Stomach (tissue), 9 donors: ENCODE results near the gene ARL14EPL. TPM values are rescaled to one million over a fixed set of nuclear protein-coding genes. Genes with fewer than 3 reads are reported as not detected.
"Not testable (repeated sequence)": the region's sequence is repeated elsewhere in the genome, so short reads cannot be mapped to it uniquely, and the experiment has no call there.

Experiments used
- DNase-seq, 2 donors: peaks; one replicate each; pipeline versions ENCODE4 v3.0.0 to v3.0.0-alpha.2; 2013 to 2019
- H3K27ac ChIP-seq, 5 donors: fragments of 200-600 bp in 4 of 5; sonication (generic) in 4 of 5; one replicate each; pipeline ENCODE4 v1.5.1; 2013 to 2019; ENCODE audit warnings: mild to moderate bottlenecking in 1 of 5, moderate library complexity in 1 of 5
- H3K27me3 ChIP-seq, 3 donors: fragments of 200-600 bp; sonication (generic); one replicate each; pipeline ENCODE4 v1.5.1; 2017 to 2019; ENCODE audit warnings: mixed run types in 1 of 3
- H3K36me3 ChIP-seq, 4 donors: fragments of 200-600 bp; sonication (generic); 1 replicate in 3 of 4; 2 replicates in 1 of 4; pipeline ENCODE4 v1.5.1; 2016 to 2019
- H3K4me1 ChIP-seq, 4 donors: fragments of 200-600 bp; sonication (generic); one replicate each; pipeline ENCODE4 v1.5.1; 2016 to 2019
- H3K4me3 ChIP-seq, 4 donors: fragments of 200-600 bp; sonication (generic) in 3 of 4; one replicate each; pipeline ENCODE4 v1.5.1; 2016 to 2019; ENCODE audit warnings: mild to moderate bottlenecking in 1 of 4
- H3K9me3 ChIP-seq, 4 donors: fragments of 200-600 bp; sonication (generic); one replicate each; pipeline ENCODE4 v1.5.1; 2016 to 2019
- EP300 ChIP-seq: sonication (generic); formaldehyde crosslinking; IDR thresholded peaks from one replicate; pipeline ENCODE4 v1.6.1; 2017; ENCODE audit warnings: antibody characterized with exemption
- POLR2A ChIP-seq, 4 donors: fragments of 450-650 bp; IDR thresholded peaks; one replicate each; pipeline ENCODE4 v1.6.1; 2016; ENCODE audit warnings: antibody characterized with exemption in 4 of 4, control low read depth in 2 of 4, mild to moderate bottlenecking in 1 of 4, moderate library complexity in 1 of 4
- POLR2AphosphoS5 ChIP-seq, 3 donors: sonication (generic); formaldehyde crosslinking; IDR thresholded peaks; one replicate each; pipeline ENCODE4 v1.6.1; 2016; ENCODE audit warnings: antibody characterized with exemption in 3 of 3
- WGBS, 5 donors: extraction: QIAGEN DNeasy Blood & Tissue Kit in 3 of 5; methylation state at CpG; one replicate each; pipeline versions ENCODE4 v1.1.5 to v1.1.7; 2013 to 2018; 5-methylcytosine and 5-hydroxymethylcytosine counted together
- intact Hi-C: fragments of 100-400 bp; cut with DNase I; formaldehyde crosslinking; loops from one replicate; pipeline ENCODE4 v1.15.1; 2023; ENCODE audit warnings: low total_unique reads
- polyA plus RNA-seq, 3 donors: library from polyadenylated mRNA; stranded (reverse); fragments of 200-250 nt; gene quantifications; one replicate each; pipeline ENCODE4 v1.2.3, GENCODE V29; 2013
- total RNA-seq, 5 donors: library from RNA; depleted of rRNA; stranded (reverse); fragments of >200 nt; gene quantifications; one replicate each; pipeline versions ENCODE4 v1.1.0 to v1.2.3, GENCODE V29; 2014 to 2016
- TF ChIP-seq, protein P1 (sequence below), 7 experiments: fragments of 450-650 bp in 4 of 7; fragments of 200-600 bp in 3 of 7; sonication (generic) in 3 of 7; IDR thresholded peaks; one replicate each; pipeline ENCODE4 v1.5.1; 2016 to 2019; ENCODE audit warnings: antibody characterized with exemption in 7 of 7, control low read depth in 2 of 7, mild to moderate bottlenecking in 1 of 7
- donor health status: healthy with polysubstance abuse.
- donor health status: Bipolar disorder and iron deficiency.
- donor health status: healthy.

The ARL14EPL gene
- total and polyA plus RNA-seq, 8 donors, result not detected

DNA sequence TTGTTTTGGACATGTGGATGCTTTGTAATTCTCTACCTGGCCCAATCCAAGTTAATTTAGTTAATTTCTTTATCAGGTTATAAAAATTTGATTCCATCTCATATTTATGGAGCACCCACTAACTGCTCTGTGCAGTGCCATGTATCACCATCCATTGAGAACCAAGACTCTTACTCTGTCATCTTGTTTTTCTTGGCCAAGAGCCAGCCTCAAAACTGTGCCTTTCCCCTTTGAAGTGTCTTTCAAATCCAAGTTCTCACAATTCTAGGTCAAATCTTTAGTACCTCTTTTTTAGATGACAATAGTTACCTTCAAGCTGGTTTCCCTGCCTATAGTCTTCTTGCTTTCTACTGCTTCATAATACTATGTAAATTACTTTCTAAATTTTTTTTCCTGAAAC lies 55.8 kb downstream of the ARL14EPL start:
- no peak for TF ChIP-seq POLR2A (IDR thresholded peaks at IDR 0.05)
- H3K27ac ChIP-seq, result no peak overlapping the region
- no peak for DNase-seq
- intact Hi-C loops, result no loop called here
- peaks cover 8 to 39% (median 27%) of the 10 kb centered on the region in 4 donors for H3K36me3 ChIP-seq
- H3K27me3 ChIP-seq, result no peaks in the 10 kb centered on the region
- H3K4me3 ChIP-seq, result no peak overlapping the region
- no peaks in the 10 kb centered on the region for H3K9me3 ChIP-seq
- H3K4me1 ChIP-seq, result peaks cover 6 to 36% (median 23%) of the 10 kb centered on the region in 4 donors

- H3K36me3 ChIP-seq, result peaks cover 15 to 62% (median 50%) of the 10 kb centered on the region in 4 donors
Observed at GRCh38 chr5:116090302-116090701, 58.0 kb downstream of the ARL14EPL start.

GRCh38 chr5:116091416-116091815 lies 59.1 kb downstream of the ARL14EPL start:
- WGBS, 5 donors, result 0 to 84% (median 0%) methylated on average over 1 of the region's 1 CpG
- no peak overlapping the region for H3K4me3 ChIP-seq

More at GRCh38 chr5:116090302-116090701, 58.0 kb downstream of the ARL14EPL start:
- no peaks in the 10 kb centered on the region for H3K9me3 ChIP-seq
- TF ChIP-seq, protein P1, sequence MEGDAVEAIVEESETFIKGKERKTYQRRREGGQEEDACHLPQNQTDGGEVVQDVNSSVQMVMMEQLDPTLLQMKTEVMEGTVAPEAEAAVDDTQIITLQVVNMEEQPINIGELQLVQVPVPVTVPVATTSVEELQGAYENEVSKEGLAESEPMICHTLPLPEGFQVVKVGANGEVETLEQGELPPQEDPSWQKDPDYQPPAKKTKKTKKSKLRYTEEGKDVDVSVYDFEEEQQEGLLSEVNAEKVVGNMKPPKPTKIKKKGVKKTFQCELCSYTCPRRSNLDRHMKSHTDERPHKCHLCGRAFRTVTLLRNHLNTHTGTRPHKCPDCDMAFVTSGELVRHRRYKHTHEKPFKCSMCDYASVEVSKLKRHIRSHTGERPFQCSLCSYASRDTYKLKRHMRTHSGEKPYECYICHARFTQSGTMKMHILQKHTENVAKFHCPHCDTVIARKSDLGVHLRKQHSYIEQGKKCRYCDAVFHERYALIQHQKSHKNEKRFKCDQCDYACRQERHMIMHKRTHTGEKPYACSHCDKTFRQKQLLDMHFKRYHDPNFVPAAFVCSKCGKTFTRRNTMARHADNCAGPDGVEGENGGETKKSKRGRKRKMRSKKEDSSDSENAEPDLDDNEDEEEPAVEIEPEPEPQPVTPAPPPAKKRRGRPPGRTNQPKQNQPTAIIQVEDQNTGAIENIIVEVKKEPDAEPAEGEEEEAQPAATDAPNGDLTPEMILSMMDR (IDR thresholded peaks at IDR 0.05), result no peak
- no peak overlapping the region for H3K4me3 ChIP-seq
- peaks cover 6 to 23% (median 15%) of the 10 kb centered on the region in 4 donors for H3K4me1 ChIP-seq
- 88 to 96% (median 93%) methylated on average over 3 of the region's 3 CpGs for WGBS, 5 donors
- H3K27me3 ChIP-seq, result no peaks in the 10 kb centered on the region
- H3K27ac ChIP-seq, result no peak overlapping the region
- intact Hi-C loops, result no loop called here
- no peak for DNase-seq

GRCh38 chr5:116097301-116097700 lies 65.0 kb downstream of the ARL14EPL start:
- peaks cover 21 to 93% (median 82%) of the 10 kb centered on the region in 4 donors for H3K36me3 ChIP-seq
- WGBS, 5 donors, result 93 to 97% (median 96%) methylated on average over 4 of the region's 4 CpGs
- H3K27ac ChIP-seq, result no peak overlapping the region
- H3K27me3 ChIP-seq, result no peaks in the 10 kb centered on the region
- DNase-seq, result no peak
- no peak overlapping the region for H3K4me3 ChIP-seq
- H3K4me1 ChIP-seq, result no peaks in the 10 kb centered on the region
- H3K9me3 ChIP-seq, result no peaks in the 10 kb centered on the region
- intact Hi-C loops, result no loop called here
- TF ChIP-seq POLR2AphosphoS5 (IDR thresholded peaks at IDR 0.05) (no peak), POLR2A (IDR thresholded peaks at IDR 0.05) (no peak), EP300 (no peak)

More at GRCh38 chr5:116091416-116091815, 59.1 kb downstream of the ARL14EPL start:
- Histone ChIP-seq H3K9me3 (no peaks in the 10 kb centered on the region), H3K36me3 (peaks cover 15 to 72% (median 58%) of the 10 kb centered on the region in 4 donors), H3K27me3 (no peaks in the 10 kb centered on the region), H3K4me1 (peaks cover 0 to 15% (median 5%) of the 10 kb centered on the region in 4 donors), H3K27ac (no peak overlapping the region)
- TF ChIP-seq POLR2AphosphoS5 (IDR thresholded peaks at IDR 0.05) (no peak), POLR2A (IDR thresholded peaks at IDR 0.05) (no peak), EP300 (no peak)
- TF ChIP-seq, protein P1 (IDR thresholded peaks at IDR 0.05), result no peak
- intact Hi-C loops, result no loop called here
- DNase-seq, result no peak

DNA sequence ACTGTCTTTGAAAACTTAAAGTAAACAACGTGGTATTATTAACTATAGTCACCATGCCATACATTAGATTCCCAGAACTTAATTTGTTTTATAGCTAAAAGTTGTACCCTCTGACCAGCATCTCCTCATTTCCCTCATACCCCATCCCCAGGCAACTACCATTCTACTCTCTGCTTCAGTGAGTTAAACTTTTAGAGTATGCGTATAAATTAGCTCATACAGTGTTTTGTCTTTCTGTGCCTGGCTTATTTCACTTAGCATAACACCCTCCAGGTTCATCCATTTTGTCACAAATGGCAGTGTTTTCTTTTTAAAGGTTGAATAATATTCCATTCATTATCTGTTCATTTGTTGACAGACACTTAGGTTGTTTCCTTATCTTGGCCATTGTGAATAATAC lies 66.7 kb downstream of the ARL14EPL start:
- H3K4me1 ChIP-seq, result no peaks in the 10 kb centered on the region
- intact Hi-C loops, result no loop called here
- no peak overlapping the region for H3K27ac ChIP-seq
- TF ChIP-seq EP300 (no peak), POLR2AphosphoS5 (IDR thresholded peaks at IDR 0.05) (no peak), POLR2A (IDR thresholded peaks at IDR 0.05) (no peak)
- TF ChIP-seq, protein P1 (IDR thresholded peaks at IDR 0.05), result no peak
- no peaks in the 10 kb centered on the region for H3K9me3 ChIP-seq
- no peaks in the 10 kb centered on the region for H3K27me3 ChIP-seq
- no peak overlapping the region for H3K4me3 ChIP-seq
- peaks cover 11 to 80% (median 69%) of the 10 kb centered on the region in 4 donors for H3K36me3 ChIP-seq
- DNase-seq, result no peak
- 72 to 100% (median 90%) methylated on average over 2 of the region's 2 CpGs for WGBS, 5 donors

GRCh38 chr5:116104941-116105340 lies 72.7 kb downstream of the ARL14EPL start:
- DNase-seq, H3K9me3 ChIP-seq, H3K27ac ChIP-seq, H3K4me1 ChIP-seq, H3K27me3 ChIP-seq, H3K4me3 ChIP-seq, intact Hi-C loops: not testable (repeated sequence)
- peaks cover 0 to 53% (median 29%) of the 10 kb centered on the region in 4 donors for H3K36me3 ChIP-seq
- 86 to 100% (median 96%) methylated on average over 2 of the region's 2 CpGs for WGBS, 5 donors
